ENCODE measurements around the gene CFAP299.
"Not testable (repeated sequence)": the region's sequence is repeated elsewhere in the genome, so short reads cannot be mapped to it uniquely, and the experiment has no call there.

The CFAP299 gene

DNA sequence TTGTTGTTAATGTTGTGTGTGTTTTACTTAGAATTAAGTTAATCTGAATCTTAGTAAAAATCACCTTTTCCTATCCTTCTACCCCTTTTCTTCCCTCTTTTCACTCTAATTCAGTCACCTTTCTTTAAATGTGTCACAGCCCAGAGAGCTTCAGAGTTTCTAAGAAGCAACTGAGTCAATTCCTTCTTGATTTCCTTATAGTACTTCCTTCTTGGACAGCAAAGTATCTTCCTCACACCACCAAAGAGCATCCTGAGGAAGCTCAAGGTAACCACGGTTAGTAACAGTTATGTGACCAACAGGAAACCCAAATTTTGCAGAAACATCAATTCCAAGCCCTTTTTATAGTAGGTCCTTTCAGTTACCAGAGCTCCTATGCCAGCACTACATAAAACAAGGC, 451.8 kb downstream of the CFAP299 start:
- TF ChIP-seq, protein P1, sequence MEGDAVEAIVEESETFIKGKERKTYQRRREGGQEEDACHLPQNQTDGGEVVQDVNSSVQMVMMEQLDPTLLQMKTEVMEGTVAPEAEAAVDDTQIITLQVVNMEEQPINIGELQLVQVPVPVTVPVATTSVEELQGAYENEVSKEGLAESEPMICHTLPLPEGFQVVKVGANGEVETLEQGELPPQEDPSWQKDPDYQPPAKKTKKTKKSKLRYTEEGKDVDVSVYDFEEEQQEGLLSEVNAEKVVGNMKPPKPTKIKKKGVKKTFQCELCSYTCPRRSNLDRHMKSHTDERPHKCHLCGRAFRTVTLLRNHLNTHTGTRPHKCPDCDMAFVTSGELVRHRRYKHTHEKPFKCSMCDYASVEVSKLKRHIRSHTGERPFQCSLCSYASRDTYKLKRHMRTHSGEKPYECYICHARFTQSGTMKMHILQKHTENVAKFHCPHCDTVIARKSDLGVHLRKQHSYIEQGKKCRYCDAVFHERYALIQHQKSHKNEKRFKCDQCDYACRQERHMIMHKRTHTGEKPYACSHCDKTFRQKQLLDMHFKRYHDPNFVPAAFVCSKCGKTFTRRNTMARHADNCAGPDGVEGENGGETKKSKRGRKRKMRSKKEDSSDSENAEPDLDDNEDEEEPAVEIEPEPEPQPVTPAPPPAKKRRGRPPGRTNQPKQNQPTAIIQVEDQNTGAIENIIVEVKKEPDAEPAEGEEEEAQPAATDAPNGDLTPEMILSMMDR (conservative IDR thresholded peaks at IDR 0.05; ENCODE audit: low read length), result no peak
- no peak overlapping the region for H3K4me3 ChIP-seq (ENCODE audit: low read length)
- no peak for DNase-seq (ENCODE audit: low read depth)

DNA sequence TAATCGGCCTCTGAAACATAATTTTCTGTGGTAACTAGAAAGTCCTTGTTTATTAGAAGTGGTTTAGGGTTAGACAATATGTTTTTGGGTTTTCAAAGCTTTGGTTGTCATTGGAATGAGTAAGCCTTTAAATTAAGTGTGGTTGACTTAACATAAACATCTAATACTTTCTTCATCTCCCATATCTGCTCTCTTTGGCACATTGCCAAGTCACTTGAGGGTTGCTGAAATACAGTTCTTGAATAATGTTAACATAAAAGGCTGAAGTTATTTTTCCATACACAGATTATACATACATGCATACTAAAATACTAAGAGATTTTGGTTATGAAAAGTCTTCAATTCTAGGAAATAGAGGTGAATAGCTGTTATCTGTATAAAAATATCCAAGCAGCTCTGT, 453.3 kb downstream of the CFAP299 start:
- no peak for DNase-seq (ENCODE audit: low read depth)
- no peak overlapping the region for H3K4me3 ChIP-seq (ENCODE audit: low read length)
- TF ChIP-seq, protein P1 (conservative IDR thresholded peaks at IDR 0.05; ENCODE audit: low read length), result no peak

DNA sequence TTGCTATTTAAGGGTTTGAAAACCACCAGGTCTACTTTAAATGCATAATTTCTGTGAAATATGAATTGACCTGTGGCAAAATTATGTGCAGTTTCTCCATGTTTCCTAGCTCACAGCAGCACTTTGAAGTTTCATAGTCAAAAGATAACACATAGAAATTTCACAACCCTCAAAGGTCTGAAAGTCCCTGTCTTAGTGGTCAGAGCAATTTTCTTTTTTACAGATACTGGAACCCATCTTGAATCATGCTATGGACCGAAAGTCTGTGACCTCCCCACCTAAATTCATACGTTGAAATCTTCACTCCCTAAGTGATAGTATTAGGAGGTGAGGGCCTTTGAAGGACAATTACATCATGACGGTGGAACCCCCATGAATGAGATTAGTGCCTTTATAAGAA, 454.6 kb downstream of the CFAP299 start:
- H3K4me3 ChIP-seq (ENCODE audit: low read length), result no peak overlapping the region
- no peak for DNase-seq (ENCODE audit: low read depth)
- TF ChIP-seq, protein P1 (conservative IDR thresholded peaks at IDR 0.05; ENCODE audit: low read length), result no peak

DNA sequence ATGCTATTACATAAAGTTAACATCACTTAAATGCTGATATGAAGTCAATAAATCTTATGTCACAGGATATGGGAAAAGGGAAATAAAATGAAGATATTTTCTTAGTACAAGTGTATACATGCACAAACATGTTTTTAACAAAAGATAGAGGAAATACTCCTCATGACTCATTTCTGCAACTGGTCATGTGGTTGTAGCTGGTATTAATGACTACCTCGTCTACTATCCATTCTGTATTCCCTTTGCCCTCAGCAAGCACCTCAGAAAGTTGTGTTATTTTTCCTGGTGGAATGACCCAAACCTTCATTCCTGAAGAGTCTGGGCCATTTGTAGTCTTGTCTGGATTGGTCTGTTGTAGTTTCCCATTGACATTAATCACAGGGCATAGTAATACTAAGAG, 458.1 kb downstream of the CFAP299 start:
- DNase-seq (ENCODE audit: low read depth); H3K4me3 ChIP-seq (ENCODE audit: low read length): not testable (repeated sequence)

DNA sequence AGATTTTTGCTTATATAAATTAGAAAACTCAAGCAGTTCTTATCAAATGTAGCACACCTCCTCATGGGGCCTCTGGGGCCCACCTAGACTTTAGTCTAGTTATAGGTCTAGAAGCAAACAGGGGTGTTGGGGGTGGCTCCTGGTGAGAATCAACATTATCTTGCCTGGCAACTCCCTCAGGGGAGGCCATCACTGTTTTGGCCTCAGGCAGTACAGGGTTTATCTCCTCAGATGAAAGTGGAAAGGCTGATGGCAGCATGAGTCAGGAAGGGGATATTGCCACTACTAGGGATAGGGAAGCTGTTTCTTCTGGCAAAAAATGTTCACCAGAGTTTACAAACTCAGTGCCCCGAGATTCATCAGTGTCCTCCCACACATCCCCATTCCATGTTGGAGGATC, 462.6 kb downstream of the CFAP299 start:
- TF ChIP-seq, protein P1 (conservative IDR thresholded peaks at IDR 0.05; ENCODE audit: low read length), result no peak
- DNase-seq (ENCODE audit: low read depth), result no peak
- no peak overlapping the region for H3K4me3 ChIP-seq (ENCODE audit: low read length)

DNA sequence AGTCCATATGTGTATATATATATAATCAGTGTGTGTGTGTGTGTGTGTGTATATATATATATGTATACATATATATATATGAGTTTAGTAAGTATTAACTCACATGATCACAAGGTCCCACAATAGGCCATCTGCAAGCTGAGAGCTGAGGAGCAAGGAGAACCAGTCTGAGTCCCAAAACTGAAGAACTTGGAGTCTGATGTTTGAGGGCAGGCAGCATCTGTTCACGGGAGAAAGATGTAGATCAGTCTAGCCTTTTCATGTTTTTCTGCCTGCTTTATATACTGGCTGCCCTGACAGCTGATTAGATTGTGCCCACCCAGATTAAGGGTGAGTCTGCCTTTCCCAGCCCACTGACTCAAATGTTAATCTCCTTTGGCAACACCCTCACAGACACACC, 465.2 kb downstream of the CFAP299 start:
- not testable (repeated sequence) for H3K4me3 ChIP-seq (ENCODE audit: low read length); DNase-seq (ENCODE audit: low read depth)

DNA sequence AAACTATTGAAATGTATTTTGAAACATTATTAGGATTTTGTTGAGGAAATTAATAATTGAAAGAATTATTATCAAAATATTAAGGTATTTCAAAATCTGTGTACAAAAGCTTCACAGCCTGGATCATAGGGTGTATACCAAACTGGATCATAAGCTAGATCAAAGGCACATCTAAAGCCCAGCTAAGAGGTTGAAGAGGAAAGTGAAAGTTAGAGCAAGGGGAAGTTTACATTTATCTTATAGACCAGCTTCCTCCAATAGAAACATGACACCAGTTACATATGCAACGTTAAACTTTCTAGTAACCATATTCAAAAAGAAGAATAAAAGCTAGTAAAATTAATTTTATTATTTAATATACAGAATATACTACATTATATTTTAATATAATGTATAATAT, 467.8 kb downstream of the CFAP299 start:
- no peak for DNase-seq (ENCODE audit: low read depth)
- H3K4me3 ChIP-seq (ENCODE audit: low read length), result no peak overlapping the region
- TF ChIP-seq, protein P1 (conservative IDR thresholded peaks at IDR 0.05; ENCODE audit: low read length), result no peak

DNA sequence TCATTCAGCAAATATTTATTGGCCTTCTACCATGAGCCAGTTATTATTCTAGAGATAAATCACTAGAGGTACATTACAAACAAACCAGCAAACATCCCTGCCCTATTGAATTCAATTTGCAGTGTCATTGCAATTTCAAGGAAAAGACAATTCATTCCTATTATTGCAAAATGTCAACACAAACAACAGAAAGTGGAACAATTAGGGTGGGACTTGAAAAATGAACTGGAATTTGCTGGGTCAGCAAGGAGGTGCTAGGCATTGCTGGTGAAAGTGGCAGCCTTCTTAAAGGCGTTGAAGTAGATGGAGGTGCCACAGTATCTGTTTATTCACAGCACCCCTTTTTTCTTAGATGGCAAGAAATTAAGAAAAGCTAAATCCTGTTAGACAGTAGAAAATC, 470.9 kb downstream of the CFAP299 start:
- DNase-seq (ENCODE audit: low read depth), result no peak
- TF ChIP-seq, protein P1 (conservative IDR thresholded peaks at IDR 0.05; ENCODE audit: low read length), result no peak
- H3K4me3 ChIP-seq (ENCODE audit: low read length), result no peak overlapping the region
